ENCODE data around the gene NPTX1.

Gene NPTX1

DNA sequence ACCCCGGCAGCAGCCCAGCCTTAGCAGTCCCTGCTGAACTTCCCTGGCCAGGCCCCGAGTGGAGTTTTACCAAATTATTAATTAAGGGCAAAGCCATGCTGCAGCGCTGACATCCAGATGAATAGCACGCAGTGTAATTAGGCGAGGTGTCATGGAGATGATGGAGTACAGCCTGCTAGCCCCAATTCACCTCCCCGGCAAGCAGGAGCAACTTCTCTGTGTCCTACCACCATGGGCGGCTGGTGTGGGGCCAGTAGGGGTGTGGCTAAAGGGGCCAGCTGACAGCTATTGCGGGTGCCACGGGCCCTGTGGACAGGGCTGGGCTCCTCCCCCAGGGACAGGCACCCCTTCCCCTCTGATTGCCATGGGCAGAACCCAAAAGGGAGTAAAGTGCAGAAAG lies 36.9 kb downstream of the NPTX1 start:
- H3K27ac ChIP-seq (ENCODE audit: low read length), result no peak overlapping the region
- no peak overlapping the region for H3K4me3 ChIP-seq (ENCODE audit: low read depth in 1 of 2, low read length in 2 of 2)
- H3K4me1 ChIP-seq (ENCODE audit: control insufficient read depth in 1 of 2, insufficient read depth in 2 of 2, low read length in 2 of 2), result no peaks in the 10 kb centered on the region
- H3K36me3 ChIP-seq (ENCODE audit: control insufficient read depth in 1 of 2, insufficient read depth in 2 of 2, low read length in 2 of 2), result peaks cover 0 to 22% of the 10 kb centered on the region in 2 donors
- H3K27me3 ChIP-seq (ENCODE audit: low read depth, low read length), result no peaks in the 10 kb centered on the region
- no peaks in the 10 kb centered on the region for H3K9me3 ChIP-seq (ENCODE audit: control insufficient read depth in 1 of 2, low read length in 2 of 2)

DNA sequence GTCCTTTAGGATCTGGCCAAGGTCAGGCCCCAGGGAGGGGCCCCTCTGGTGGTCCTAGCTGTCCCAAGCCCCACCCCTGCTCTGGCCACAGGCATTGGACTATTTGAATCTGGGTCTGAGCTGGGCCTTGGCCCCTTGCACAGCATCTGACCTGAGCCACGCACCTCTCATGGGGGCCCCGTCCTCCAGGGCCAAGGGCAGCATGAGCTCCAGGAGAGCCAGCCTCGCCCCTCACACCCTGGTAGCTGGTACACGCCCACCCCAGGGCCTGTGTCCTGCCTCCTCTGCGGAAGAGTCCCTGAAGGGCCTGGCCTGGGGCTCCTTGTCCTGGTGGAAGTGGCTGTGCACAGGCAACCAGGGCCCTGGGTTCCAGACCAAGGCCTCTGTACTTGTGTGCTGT lies 37.6 kb downstream of the NPTX1 start:
- H3K4me3 ChIP-seq (ENCODE audit: low read depth in 1 of 2, low read length in 2 of 2), result no peak overlapping the region
- no peak overlapping the region for H3K27ac ChIP-seq (ENCODE audit: low read length)
- no peaks in the 10 kb centered on the region for H3K4me1 ChIP-seq (ENCODE audit: control insufficient read depth in 1 of 2, insufficient read depth in 2 of 2, low read length in 2 of 2)
- no peaks in the 10 kb centered on the region for H3K27me3 ChIP-seq (ENCODE audit: low read depth, low read length)
- peaks cover 0 to 25% of the 10 kb centered on the region in 2 donors for H3K36me3 ChIP-seq (ENCODE audit: control insufficient read depth in 1 of 2, insufficient read depth in 2 of 2, low read length in 2 of 2)
- no peaks in the 10 kb centered on the region for H3K9me3 ChIP-seq (ENCODE audit: control insufficient read depth in 1 of 2, low read length in 2 of 2)

DNA sequence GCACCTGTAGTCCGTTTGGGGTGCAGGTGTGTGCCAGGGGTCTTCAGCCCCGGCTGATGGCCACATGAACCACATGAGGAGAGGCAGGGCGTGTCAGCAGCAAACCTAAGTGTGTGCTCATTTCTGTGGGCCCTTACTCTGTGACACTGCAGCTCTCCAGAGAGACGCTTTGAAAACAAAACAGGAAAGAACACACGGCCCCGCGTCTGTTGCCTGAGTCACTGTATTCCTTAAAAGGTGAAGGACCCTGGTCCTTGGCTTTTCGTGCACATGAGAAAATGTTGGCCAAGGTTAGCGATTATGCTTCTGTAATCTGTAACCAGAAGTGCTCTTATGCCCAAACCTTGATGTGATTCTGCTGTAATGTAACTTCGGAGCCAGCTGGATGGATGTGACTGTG lies 38.9 kb downstream of the NPTX1 start:
- H3K4me3 ChIP-seq (ENCODE audit: low read depth in 1 of 2, low read length in 2 of 2), result no peak overlapping the region
- no peaks in the 10 kb centered on the region for H3K4me1 ChIP-seq (ENCODE audit: control insufficient read depth in 1 of 2, insufficient read depth in 2 of 2, low read length in 2 of 2)
- no peak overlapping the region for H3K27ac ChIP-seq (ENCODE audit: low read length)
- H3K27me3 ChIP-seq (ENCODE audit: low read depth, low read length), result no peaks in the 10 kb centered on the region
- H3K9me3 ChIP-seq (ENCODE audit: control insufficient read depth in 1 of 2, low read length in 2 of 2), result no peaks in the 10 kb centered on the region
- H3K36me3 ChIP-seq (ENCODE audit: control insufficient read depth in 1 of 2, insufficient read depth in 2 of 2, low read length in 2 of 2), result peaks cover 0 to 24% of the 10 kb centered on the region in 2 donors

DNA sequence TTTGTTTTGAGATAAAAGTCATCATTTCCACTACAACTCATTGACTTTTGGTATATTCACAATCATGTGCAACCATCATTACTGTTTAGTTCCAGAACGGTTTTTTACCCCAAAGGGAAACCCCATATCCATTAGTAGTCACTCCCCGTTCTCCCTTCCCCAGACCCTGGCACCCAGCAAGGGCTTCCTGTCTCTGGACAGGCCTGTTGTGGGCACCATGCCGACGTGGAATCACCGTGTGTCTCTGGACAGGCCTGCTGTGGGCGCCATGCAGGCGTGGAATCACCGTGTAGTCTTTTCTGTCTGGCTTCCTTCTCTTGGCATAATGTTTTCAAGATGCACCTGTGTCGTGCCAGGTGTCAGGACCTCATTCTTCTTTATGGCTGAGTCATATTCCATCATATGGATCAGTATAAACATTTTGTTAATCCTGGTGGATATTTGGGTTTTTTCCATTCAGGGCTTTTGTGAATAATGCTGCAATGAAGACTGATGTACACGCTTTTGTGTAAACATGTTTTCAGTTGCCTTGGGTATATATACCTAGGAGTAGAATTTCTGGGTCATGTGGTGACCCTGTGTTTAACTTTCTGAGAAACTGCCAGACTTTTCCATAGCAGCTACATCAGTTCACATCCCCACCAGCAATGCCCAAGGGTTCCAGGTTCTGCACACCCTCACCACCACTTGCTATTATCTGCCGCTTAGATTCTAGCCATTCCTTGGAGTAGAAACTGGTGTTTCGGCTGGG lies 42.3 kb downstream of the NPTX1 start:
- H3K27me3 ChIP-seq (ENCODE audit: low read depth, low read length), result no peaks in the 10 kb centered on the region
- H3K4me1 ChIP-seq (ENCODE audit: control insufficient read depth in 1 of 2, insufficient read depth in 2 of 2, low read length in 2 of 2), result no peaks in the 10 kb centered on the region

DNA sequence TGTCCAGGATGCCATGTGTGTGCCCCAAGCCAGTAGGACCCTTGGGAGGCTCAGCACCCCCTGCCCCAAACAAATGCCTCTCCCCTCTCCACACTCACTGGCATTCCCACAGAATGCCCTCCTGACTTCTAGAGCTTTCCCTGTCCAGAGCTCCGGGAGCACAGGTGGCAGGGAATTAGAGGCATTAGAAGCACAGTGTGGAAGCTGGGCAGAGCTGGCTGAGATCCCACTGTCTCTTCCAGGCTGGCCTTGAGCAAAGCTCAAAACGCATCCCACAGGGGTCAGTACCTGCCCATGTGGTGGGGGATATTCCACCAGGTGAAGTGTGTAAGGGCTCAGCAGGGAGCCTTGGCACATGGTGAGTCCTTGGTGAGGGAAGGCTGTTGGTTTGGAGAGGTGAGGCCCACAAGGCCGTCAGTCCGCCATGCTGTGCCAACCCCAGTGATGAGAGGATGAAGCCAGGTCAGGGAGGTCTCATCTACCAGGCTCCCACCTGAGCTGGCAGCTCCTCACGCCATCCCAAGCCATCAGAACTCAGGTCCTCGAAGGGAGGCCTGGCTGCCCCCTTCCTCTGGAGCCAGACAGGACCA lies 43.4 kb downstream of the NPTX1 start:
- H3K27me3 ChIP-seq (ENCODE audit: low read depth, low read length), result no peaks in the 10 kb centered on the region
- H3K9me3 ChIP-seq (ENCODE audit: control insufficient read depth in 1 of 2, low read length in 2 of 2), result no peaks in the 10 kb centered on the region
- no peak overlapping the region for H3K27ac ChIP-seq (ENCODE audit: low read length)
- no peaks in the 10 kb centered on the region for H3K4me1 ChIP-seq (ENCODE audit: control insufficient read depth in 1 of 2, insufficient read depth in 2 of 2, low read length in 2 of 2)
- H3K36me3 ChIP-seq (ENCODE audit: control insufficient read depth in 1 of 2, insufficient read depth in 2 of 2, low read length in 2 of 2), result peaks cover 0 to 31% of the 10 kb centered on the region in 2 donors
- no peak overlapping the region for H3K4me3 ChIP-seq (ENCODE audit: low read depth in 1 of 2, low read length in 2 of 2)

More for the DNA sequence above, 42.3 kb downstream of the NPTX1 start:
- Histone ChIP-seq H3K4me3 (ENCODE audit: low read depth in 1 of 2, low read length in 2 of 2) (no peak overlapping the region), H3K36me3 (ENCODE audit: control insufficient read depth in 1 of 2, insufficient read depth in 2 of 2, low read length in 2 of 2) (peaks cover 0 to 25% of the 10 kb centered on the region in 2 donors), H3K9me3 (ENCODE audit: control insufficient read depth in 1 of 2, low read length in 2 of 2) (no peaks in the 10 kb centered on the region), H3K27ac (ENCODE audit: low read length) (no peak overlapping the region)

DNA sequence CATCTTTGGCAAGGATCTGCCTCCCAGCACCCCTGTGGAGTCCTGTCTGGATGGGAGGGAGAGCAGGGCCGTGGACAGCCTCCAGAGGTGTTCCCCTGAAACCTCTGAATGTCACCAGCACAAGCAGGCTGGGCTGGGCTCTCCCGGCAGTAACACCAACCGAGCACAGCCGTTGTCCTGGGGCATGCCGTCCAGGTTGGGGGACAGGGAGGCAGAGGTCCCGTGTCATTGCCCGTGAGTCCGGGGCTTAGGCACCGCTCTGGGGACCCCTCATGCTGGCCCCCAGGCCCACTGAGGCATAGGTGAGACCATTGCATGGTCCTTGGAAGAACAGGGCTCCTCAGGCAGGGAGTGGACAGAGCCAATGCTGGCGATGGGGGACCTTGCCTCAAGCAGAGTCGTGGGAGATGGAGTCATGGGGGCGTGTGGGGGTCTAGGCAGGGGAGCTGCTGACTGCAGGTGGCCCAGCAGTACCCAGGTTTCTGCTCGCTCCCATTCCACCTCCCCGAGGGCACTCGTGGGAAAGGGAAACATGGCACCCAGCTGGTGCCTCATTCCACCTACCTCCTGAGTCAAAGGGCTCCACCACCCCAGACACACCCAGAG lies 44.0 kb downstream of the NPTX1 start:
- H3K9me3 ChIP-seq (ENCODE audit: control insufficient read depth in 1 of 2, low read length in 2 of 2), result no peaks in the 10 kb centered on the region
- peaks cover 0 to 31% of the 10 kb centered on the region in 2 donors for H3K36me3 ChIP-seq (ENCODE audit: control insufficient read depth in 1 of 2, insufficient read depth in 2 of 2, low read length in 2 of 2)
- no peak overlapping the region for H3K27ac ChIP-seq (ENCODE audit: low read length)
- H3K27me3 ChIP-seq (ENCODE audit: low read depth, low read length), result no peaks in the 10 kb centered on the region
- no peaks in the 10 kb centered on the region for H3K4me1 ChIP-seq (ENCODE audit: control insufficient read depth in 1 of 2, insufficient read depth in 2 of 2, low read length in 2 of 2)
- no peak overlapping the region for H3K4me3 ChIP-seq (ENCODE audit: low read depth in 1 of 2, low read length in 2 of 2)

DNA sequence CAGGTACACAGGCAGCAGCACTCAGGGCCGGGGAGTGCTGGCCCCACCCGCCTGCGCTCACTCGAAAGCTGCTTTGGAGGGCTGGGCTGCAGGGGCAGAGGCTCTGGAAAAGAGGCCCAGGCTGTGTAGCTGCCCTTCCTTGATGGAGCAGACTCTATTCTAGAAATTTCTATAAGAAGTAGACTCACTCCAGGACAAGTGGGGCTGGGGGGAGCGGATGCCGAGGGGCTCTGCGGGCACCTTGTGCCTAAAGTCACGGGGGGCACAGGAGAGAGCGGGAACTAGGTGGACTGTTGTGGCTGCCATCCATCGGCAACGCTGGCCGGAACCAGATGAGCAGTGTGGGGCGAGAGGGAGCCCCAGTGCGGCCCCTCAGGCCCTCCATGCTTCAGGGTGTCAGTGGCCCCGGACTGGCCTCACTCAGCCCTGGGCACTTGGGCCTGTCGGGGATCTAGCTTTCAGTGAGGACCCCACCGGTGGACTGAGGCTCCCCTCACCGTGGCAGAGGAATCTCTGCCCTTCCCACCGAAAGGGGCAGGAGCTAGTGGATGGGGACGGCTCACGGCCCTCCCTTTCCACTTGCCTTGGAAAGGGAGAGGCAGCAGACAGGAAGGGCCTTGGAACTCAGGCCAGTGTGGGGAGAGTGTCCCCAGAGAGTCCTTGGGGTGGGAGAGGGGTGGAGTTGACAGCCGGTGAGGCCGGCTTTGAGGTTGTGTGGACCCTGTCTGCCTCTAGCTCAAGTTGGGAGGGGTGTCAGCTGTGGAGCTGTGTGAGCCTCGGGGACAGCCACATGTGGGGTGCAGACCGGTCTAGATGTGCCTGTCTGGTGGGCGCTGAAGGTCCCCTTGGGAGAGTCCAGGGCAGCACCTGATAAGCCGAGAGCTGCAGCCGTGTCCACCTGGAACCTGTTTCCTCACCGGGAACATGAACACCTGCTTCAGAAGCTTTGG lies 44.9 kb downstream of the NPTX1 start:
- peaks cover 0 to 24% of the 10 kb centered on the region in 2 donors for H3K36me3 ChIP-seq (ENCODE audit: control insufficient read depth in 1 of 2, insufficient read depth in 2 of 2, low read length in 2 of 2)
- H3K9me3 ChIP-seq (ENCODE audit: control insufficient read depth in 1 of 2, low read length in 2 of 2), result no peaks in the 10 kb centered on the region
- H3K27ac ChIP-seq (ENCODE audit: low read length), result no peak overlapping the region
- H3K27me3 ChIP-seq (ENCODE audit: low read depth, low read length), result no peaks in the 10 kb centered on the region
- no peak overlapping the region for H3K4me3 ChIP-seq (ENCODE audit: low read depth in 1 of 2, low read length in 2 of 2)
- H3K4me1 ChIP-seq (ENCODE audit: control insufficient read depth in 1 of 2, insufficient read depth in 2 of 2, low read length in 2 of 2), result peaks cover 0 to 4% of the 10 kb centered on the region in 2 donors

DNA sequence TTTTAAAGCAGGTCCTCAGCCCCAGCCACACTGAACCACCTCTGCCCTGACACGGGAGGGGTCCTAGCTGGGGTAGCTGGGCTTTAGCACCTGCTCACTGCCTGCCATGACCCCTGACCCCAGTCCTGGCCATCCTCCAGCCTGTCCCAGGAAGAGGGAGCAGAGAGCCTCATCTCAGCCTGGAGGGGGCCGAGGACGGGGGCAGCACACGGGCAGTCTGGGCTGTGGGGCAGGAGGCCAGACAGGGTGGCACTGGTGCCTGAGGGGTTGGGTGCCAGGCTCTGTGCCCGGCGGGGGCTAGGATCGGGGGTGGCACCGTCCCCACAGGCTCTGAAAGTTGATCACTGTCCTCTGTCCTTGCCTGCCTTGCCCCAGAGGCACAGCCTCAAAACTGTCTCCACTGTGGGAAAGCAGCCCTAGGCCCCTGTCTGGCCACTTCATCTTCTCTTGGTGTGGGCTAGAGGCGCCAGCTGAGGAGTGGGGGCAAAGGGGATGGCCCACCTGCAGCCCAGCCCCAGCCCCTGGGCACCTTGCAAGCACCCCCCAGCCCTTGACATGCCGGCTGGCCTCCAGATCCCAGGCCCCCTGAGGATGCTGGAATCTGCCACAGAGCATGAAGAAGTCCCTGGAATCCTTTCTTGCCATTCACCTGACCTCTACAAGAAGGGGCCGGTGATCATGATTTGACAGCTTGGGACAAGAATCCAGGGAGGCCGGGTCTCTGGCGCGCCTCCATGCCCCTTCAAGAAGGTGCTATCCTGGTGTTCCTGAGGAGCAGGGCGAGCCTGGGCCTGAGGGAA lies 45.8 kb downstream of the NPTX1 start:
- H3K27ac ChIP-seq (ENCODE audit: low read length), result no peak overlapping the region
- H3K4me3 ChIP-seq (ENCODE audit: low read depth in 1 of 2, low read length in 2 of 2), result no peak overlapping the region
- peaks cover 0 to 24% of the 10 kb centered on the region in 2 donors for H3K36me3 ChIP-seq (ENCODE audit: control insufficient read depth in 1 of 2, insufficient read depth in 2 of 2, low read length in 2 of 2)
- peaks cover 0 to 4% of the 10 kb centered on the region in 2 donors for H3K4me1 ChIP-seq (ENCODE audit: control insufficient read depth in 1 of 2, insufficient read depth in 2 of 2, low read length in 2 of 2)
- no peaks in the 10 kb centered on the region for H3K27me3 ChIP-seq (ENCODE audit: low read depth, low read length)
- no peaks in the 10 kb centered on the region for H3K9me3 ChIP-seq (ENCODE audit: control insufficient read depth in 1 of 2, low read length in 2 of 2)

DNA sequence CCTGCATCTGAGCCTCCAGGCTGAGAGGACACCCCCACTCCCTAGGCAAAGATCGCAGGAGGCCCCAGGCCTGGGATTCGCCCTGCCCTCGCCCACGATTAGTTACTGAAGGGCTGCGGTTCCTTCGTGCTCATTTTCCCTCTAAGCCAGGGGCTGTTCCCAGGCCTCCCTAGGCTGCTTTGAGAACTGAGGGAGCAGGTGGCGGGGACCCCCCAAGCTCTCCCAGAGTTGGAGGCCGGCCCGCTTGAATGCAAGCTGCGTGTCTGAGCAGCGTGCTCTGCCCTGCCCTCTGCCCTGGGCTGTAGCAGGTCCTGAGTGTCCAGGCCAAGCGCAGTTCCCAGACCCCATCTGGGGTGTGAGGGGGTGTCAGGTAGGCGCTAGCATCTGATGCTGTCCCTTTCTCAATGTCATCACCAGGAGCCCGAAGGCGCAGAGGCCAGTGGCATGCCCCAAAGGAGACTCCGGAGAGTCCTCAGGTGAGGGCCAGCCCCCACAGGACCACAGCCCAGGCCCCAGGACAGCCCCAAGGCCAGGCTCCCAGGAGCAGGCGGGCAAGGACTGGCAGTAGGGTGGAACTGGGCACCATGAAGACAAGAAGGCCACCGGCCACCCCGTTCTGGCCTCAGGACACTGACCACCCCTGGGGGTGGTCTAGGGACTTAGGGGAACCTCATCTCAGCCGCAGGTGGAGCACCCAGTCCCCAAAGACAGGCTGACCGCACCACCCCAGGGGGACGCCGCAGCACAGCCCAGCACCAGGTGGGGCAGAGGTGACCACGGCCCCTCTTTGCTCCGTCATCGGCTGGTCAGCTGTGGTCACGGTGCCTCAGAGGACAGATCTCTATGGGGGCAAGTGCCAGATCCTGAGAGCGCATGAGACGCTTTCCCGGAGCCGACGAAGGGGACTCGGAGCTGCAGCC lies 46.8 kb downstream of the NPTX1 start:
- Histone ChIP-seq H3K36me3 (ENCODE audit: control insufficient read depth in 1 of 2, insufficient read depth in 2 of 2, low read length in 2 of 2) (peaks cover 0 to 24% of the 10 kb centered on the region in 2 donors), H3K9me3 (ENCODE audit: control insufficient read depth in 1 of 2, low read length in 2 of 2) (no peaks in the 10 kb centered on the region), H3K27ac (ENCODE audit: low read length) (no peak overlapping the region), H3K27me3 (ENCODE audit: low read depth, low read length) (no peaks in the 10 kb centered on the region), H3K4me3 (ENCODE audit: low read depth in 1 of 2, low read length in 2 of 2) (no peak overlapping the region), H3K4me1 (ENCODE audit: control insufficient read depth in 1 of 2, insufficient read depth in 2 of 2, low read length in 2 of 2) (peaks cover 0 to 4% of the 10 kb centered on the region in 2 donors)

DNA sequence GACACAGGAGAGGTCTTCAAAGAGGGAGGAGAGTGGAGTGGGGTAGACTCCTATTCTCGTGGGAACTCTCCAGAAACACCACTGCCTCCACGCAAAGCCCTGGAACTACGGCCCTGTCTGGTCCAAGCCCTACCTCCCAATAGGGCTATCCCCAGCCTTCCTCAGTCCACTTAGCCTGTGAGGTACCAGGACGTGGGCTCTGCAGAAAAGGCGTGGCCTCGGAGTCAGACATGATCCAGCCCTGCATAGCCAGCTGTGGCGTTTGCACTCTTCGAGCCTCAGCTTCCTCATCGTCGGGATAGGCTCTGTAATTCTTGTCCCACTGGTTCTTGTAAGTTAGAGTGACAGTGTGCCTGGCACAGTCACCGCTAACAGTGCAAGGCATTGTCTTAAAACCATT lies 47.6 kb downstream of the NPTX1 start:
- H3K36me3 ChIP-seq (ENCODE audit: control insufficient read depth in 1 of 2, insufficient read depth in 2 of 2, low read length in 2 of 2), result peaks cover 0 to 21% of the 10 kb centered on the region in 2 donors
- no peak overlapping the region for H3K27ac ChIP-seq (ENCODE audit: low read length)
- H3K9me3 ChIP-seq (ENCODE audit: control insufficient read depth in 1 of 2, low read length in 2 of 2), result no peaks in the 10 kb centered on the region
- H3K4me1 ChIP-seq (ENCODE audit: control insufficient read depth in 1 of 2, insufficient read depth in 2 of 2, low read length in 2 of 2), result peaks cover 0 to 4% of the 10 kb centered on the region in 2 donors
- H3K27me3 ChIP-seq (ENCODE audit: low read depth, low read length), result no peaks in the 10 kb centered on the region
- H3K4me3 ChIP-seq (ENCODE audit: low read depth in 1 of 2, low read length in 2 of 2), result no peak overlapping the region
